ES-I3 (cell line): ENCODE measurements around the gene TMPRSS11A.

ENCODE experiments used
- H3K36me3 ChIP-seq: 2 replicates; pipeline ENCODE4 v1.6.1; 2013; ENCODE audit warnings: mild to moderate bottlenecking, low read length, control low read depth, moderate library complexity; ENCODE audit not compliant: insufficient read depth
- H3K4me1 ChIP-seq: 2 replicates; pipeline ENCODE4 v1.6.1; 2013; ENCODE audit warnings: mild to moderate bottlenecking, control low read depth, low read length; ENCODE audit not compliant: insufficient read depth
- H3K9ac ChIP-seq: 2 replicates; pipeline ENCODE4 v1.6.1; 2013; ENCODE audit warnings: low read depth, mild to moderate bottlenecking, low read length, moderate library complexity
- H3K9me3 ChIP-seq: 2 replicates; pipeline ENCODE4 v1.6.1; 2013; ENCODE audit warnings: mild to moderate bottlenecking, low read length, moderate library complexity; ENCODE audit not compliant: control insufficient read depth, insufficient read depth

The TMPRSS11A gene

DNA sequence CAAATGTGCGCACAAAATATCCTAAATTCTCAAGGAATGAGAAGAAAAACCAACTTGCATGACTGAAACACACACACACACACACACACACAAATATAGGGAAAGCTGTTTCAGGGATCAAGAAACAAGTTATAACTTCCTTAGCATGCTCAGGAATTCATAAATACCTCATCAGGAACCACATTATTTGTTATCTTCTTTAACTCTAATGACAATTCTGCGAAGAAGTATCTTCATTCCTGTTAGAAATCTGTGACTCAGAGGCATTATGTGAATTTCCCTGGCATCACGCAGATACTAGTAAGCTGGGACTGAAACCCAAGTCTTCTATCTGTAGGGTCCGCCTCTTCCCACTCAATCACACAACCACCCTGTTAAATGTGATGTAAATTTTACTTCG lies 30.3 kb downstream of the TMPRSS11A start:
- H3K4me1 ChIP-seq, result no peaks in the 10 kb centered on the region
- H3K9ac ChIP-seq, result no peak overlapping the region
- no peaks in the 10 kb centered on the region for H3K36me3 ChIP-seq
- no peaks in the 10 kb centered on the region for H3K9me3 ChIP-seq

DNA sequence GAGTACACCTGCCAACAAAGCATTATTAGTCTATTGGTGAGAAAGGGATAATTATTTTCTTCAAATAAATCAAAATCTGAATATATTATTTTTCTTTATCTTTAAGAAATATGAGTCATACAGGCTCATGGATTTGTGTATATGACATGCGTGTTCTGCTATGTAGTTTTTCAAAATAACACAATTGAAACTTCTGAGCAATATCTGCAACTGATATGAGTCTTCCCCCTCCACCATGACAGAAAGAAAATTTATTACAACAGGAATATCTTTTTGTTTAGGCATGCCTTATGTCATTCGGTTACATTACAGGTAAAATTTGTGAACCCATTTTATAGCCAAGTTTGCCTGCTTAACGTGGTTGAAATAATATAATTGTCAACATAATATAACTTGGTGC lies 32.0 kb downstream of the TMPRSS11A start:
- no peaks in the 10 kb centered on the region for H3K4me1 ChIP-seq
- no peaks in the 10 kb centered on the region for H3K9me3 ChIP-seq
- no peaks in the 10 kb centered on the region for H3K36me3 ChIP-seq
- H3K9ac ChIP-seq, result no peak overlapping the region

DNA sequence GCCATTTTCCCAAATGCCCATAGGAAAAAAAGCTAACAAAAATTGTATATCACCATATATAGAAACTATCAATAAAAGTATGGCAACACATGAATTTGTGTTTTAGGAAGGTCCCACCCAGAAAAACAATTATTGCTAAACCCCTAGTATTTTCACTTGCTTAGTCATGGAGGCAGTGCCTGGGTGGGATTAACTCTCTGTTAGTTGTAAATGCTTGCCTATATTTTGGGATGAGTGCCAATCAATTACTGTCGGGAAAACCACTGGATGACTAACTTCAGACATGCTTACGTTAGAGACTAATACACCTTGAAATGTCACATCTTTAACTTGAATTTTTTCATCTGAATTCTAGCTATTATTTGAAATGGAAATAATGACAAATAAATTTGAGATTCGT lies 33.9 kb downstream of the TMPRSS11A start:
- H3K36me3 ChIP-seq, result no peaks in the 10 kb centered on the region
- no peak overlapping the region for H3K9ac ChIP-seq
- H3K9me3 ChIP-seq, result no peaks in the 10 kb centered on the region
- no peaks in the 10 kb centered on the region for H3K4me1 ChIP-seq

DNA sequence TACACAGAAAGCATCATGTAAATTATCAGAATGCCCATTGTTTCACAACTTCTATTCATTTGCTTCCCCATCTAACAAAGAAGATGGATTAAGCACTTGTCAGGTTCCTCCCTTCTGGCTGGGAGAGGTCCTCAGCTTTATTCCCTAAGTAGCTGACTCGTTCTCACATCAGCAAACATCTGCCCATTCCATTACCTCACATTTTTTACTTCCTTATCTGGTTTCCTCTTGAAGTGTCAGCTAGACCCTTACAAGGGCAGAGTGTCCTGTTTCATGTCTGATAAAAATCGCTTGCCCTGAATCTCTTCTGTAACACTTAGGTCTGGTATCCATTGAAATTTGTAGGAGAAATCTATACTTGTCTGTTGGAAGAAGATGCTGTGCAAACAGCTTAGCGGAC lies 34.7 kb downstream of the TMPRSS11A start:
- H3K4me1 ChIP-seq, result no peaks in the 10 kb centered on the region
- H3K9me3 ChIP-seq, result no peaks in the 10 kb centered on the region
- H3K9ac ChIP-seq, result no peak overlapping the region
- no peaks in the 10 kb centered on the region for H3K36me3 ChIP-seq

DNA sequence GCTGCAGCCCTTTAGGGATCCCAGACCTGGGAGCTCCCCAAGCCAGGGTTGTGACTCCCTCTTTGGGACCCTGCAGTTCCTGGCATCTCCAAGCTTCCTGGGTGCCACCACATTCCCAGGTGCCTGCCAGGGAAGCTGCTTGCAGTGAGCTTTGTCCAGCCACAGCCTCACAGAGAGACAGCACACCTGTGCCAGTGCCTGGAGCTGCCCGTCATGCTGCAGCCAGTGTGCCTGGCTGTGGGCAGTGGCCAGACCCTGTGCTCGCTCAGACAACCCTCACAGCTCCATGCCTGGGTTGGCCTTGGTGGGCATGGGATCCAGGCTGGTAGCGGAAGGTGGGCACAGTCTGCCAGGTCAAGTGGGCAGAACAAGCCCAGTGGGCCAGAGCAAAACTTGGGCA lies 36.0 kb downstream of the TMPRSS11A start:
- no peaks in the 10 kb centered on the region for H3K4me1 ChIP-seq
- no peaks in the 10 kb centered on the region for H3K36me3 ChIP-seq
- no peaks in the 10 kb centered on the region for H3K9me3 ChIP-seq
- no peak overlapping the region for H3K9ac ChIP-seq

DNA sequence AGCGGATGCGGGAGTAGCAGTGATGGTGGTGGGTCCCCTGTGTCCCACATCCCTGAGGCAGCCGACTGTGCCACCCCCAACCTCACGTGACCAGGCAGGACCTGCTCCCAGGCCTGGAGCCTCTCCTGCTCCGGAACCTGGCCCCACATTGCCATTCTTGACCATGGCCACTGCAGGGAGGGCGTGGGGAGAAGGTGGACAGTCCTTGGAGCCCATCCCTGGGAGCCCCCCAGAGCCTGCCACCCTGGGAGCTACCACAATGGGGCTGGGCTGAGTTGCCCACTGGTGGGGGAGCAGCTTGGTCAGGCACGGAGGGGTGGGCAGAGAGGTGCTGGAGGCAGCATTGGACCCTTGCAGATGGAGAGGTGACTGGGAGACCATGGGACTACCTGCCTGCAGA lies 36.8 kb downstream of the TMPRSS11A start:
- Histone ChIP-seq H3K9me3 (no peaks in the 10 kb centered on the region), H3K9ac (no peak overlapping the region), H3K4me1 (no peaks in the 10 kb centered on the region), H3K36me3 (no peaks in the 10 kb centered on the region)

DNA sequence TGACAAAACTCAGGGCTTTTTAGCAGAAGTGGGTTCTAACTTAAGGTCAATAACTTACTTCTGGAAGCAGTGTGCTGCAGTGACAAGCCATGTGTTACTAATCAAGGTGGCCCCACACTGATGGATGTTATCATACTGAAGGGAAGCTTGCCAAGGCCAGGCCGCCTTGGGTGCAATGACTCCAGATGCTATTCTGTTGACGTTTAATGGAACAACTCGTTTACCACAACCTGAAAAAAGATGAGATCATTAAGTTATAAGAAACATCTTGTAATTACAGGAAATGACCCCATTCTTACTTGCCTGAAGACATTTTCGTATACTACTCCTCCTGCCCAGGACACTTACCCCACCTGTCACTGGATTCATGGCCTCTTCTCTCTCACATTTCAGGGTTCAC lies 40.6 kb downstream of the TMPRSS11A start:
- Histone ChIP-seq H3K9me3 (no peaks in the 10 kb centered on the region), H3K4me1 (no peaks in the 10 kb centered on the region), H3K36me3 (no peaks in the 10 kb centered on the region), H3K9ac (no peak overlapping the region)

DNA sequence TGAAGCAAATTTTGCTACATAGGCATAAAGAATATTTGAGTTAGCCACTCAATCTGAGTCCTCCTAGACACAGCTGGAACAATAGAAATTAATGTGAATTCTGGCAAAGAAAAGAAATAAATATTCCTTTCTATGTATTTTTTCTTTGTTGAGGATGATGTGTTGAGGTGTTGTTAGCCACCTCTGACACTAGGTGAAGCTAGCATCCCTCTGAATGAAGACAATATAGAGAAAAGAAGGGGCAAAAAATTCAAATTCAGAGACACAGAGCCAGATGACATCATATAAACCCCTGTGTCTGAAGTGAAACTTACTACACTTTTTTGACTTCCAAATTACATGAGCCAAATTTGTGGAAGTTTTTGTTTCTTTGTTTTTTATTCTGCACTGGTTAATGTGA lies 44.9 kb downstream of the TMPRSS11A start:
- H3K9ac ChIP-seq, result no peak overlapping the region
- H3K36me3 ChIP-seq, result no peaks in the 10 kb centered on the region
- H3K4me1 ChIP-seq, result no peaks in the 10 kb centered on the region
- no peaks in the 10 kb centered on the region for H3K9me3 ChIP-seq

DNA sequence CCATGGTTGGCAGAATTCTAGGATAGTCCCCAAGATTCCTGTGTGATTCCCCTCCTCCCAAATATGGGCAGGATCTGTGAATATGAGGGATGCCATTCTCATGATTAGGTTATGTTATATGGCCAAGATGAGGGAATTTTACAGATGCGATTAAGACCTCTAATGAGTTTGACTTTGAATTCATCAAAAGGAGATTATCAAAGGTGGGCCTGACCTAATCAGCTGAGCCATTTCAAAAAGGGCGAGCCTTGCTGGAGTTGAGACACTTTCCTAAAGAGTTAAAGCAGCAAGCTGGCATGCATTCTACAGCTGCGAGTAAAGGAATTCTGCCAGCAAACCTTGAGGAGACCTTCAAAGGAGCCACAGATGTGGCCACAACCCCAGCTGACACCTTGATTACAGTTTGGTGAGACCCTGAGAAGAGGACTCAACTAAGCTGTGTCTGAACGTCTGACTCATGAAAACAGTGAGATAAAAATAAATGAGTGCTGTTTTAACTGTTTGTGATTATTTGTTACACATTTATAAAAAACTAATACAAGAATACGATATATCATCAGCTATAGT lies 47.8 kb downstream of the TMPRSS11A start:
- no peaks in the 10 kb centered on the region for H3K36me3 ChIP-seq
- H3K4me1 ChIP-seq, result no peaks in the 10 kb centered on the region
- 0 out of 2 replicates have a peak, but pooled peaks cover 3% of the 10 kb centered on the region for H3K9me3 ChIP-seq
- H3K9ac ChIP-seq, result no peak overlapping the region

DNA sequence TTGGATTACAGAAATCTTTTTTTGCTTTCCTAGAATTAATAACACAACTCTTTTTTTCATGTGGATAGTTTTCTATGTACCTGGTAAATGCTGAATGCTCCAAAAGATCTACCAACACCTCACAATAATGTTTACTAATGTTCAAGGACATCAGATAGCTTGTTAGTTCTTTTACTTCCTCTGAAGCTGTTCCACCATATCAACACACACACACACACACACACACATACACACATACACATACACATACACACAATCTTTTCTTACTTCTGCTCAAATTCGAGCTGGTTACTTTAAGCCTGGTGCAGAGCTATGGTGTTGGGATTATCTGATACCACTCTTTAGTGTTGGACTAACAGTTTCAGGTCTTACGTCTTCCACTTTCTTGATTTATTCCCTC lies 51.2 kb downstream of the TMPRSS11A start:
- Histone ChIP-seq H3K4me1 (no peaks in the 10 kb centered on the region), H3K9ac (no peak overlapping the region), H3K36me3 (no peaks in the 10 kb centered on the region), H3K9me3 (0 out of 2 replicates have a peak, but pooled peaks cover 3% of the 10 kb centered on the region)

DNA sequence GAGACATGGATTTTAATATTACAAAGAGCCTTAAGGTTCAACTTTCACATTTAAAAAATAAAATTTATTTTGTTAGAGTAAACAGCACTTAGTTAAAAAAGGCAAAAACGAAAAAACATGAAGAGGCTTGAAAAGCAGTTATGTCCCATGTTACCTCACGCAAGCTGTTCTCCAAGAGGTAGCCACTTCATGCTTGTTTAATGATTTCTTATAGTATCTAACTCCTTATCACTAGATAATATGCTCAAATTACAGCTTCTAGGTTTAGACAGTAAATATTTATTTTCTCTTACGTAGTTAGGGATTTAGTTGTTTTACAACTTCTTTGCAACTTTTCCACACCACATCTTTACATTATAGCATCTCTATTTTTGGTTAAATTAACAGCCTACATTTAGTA lies 51.7 kb downstream of the TMPRSS11A start:
- 0 out of 2 replicates have a peak, but pooled peaks cover 3% of the 10 kb centered on the region for H3K9me3 ChIP-seq
- no peaks in the 10 kb centered on the region for H3K36me3 ChIP-seq
- H3K4me1 ChIP-seq, result no peaks in the 10 kb centered on the region
- no peak overlapping the region for H3K9ac ChIP-seq

DNA sequence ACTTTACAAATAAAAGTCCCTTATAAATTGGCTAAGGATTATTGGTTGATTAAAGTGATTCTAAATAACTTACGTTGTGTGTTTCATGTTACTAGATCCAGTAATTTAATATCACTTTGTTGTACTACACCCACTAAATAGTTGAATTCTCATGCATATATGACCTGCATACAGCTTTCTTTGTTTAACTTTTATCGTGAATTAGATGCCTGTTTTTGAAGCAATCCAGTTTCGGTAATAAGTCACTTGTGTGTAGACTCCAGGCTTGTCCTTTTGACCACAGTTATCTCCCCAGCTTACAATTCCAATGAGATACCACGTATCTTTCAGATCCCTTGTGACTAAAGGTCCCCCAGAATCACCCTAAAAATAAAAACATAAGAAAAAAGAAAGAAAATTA lies 52.2 kb downstream of the TMPRSS11A start:
- no peaks in the 10 kb centered on the region for H3K36me3 ChIP-seq
- H3K9ac ChIP-seq, result no peak overlapping the region
- 0 out of 2 replicates have a peak, but pooled peaks cover 3% of the 10 kb centered on the region for H3K9me3 ChIP-seq
- no peaks in the 10 kb centered on the region for H3K4me1 ChIP-seq

DNA sequence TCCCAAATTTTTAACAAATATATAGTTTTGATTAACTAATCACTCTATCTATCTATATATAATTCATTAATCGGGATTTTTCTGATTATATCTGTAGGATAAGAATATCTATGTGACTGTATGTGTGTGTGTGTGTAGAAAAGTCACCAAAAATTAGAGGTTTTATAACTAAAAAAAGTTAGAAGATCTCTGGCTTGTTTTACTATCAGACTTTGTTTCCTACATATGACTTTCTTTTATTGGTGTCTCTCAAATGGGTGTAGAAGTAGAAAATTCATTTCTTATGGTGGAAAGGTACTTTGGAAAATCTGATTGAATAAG lies 52.7 kb downstream of the TMPRSS11A start:
- Histone ChIP-seq H3K9ac (no peak overlapping the region), H3K4me1 (no peaks in the 10 kb centered on the region), H3K9me3 (0 out of 2 replicates have a peak, but pooled peaks cover 3% of the 10 kb centered on the region), H3K36me3 (no peaks in the 10 kb centered on the region)

DNA sequence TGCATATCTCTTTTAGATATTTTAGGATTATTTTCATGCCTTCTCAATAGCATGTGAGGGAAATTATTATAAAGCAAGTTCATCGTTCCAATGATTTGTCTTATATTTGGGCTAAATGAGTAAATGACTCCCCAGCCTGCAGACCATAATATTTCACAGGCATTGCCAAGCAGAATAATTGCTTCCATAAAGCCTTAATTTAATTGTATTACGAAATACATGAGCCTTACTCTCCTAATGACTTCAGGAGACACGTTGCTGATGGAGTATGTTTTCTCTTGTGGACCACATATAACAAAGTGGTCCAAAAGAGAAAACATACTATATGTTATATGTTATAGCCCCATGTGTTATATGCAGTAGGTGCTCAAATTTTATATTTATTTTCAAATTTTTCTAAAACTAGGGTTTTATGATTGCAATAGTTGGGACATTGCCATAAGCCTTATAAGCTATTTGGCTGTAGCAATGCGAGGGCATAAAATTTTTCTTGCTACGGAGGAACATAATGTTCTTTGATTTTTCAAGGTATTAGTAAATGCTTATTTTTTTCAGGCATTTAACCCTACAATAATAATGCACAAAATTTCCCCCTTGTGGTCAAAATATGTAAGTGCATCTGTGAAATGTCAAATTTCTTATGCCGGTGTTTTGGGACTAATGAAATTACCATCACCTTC lies 53.2 kb downstream of the TMPRSS11A start:
- Histone ChIP-seq H3K9ac (no peak overlapping the region), H3K4me1 (no peaks in the 10 kb centered on the region), H3K9me3 (0 out of 2 replicates have a peak, but pooled peaks cover 3% of the 10 kb centered on the region), H3K36me3 (no peaks in the 10 kb centered on the region)

DNA sequence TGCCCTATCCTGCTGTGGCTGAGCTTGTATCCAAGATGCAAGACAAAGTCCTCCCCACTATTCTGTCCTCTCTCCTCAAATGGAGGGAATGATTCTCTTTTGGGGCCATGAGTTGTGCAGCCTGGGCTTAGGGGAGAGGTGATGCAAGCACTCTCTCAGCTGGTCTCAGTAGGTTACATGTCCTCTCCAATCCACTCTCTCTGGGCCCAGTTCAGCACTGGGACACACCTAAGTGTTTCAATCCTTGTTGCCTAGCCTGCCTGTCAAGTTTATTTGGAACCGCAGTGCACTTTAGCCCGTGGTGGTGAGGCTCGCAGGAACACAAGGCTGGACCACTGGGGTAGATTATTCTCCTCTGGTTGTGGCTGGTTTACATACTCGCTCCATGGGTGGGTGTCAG lies 55.6 kb downstream of the TMPRSS11A start:
- Histone ChIP-seq H3K9ac (no peak overlapping the region), H3K4me1 (no peaks in the 10 kb centered on the region), H3K36me3 (no peaks in the 10 kb centered on the region), H3K9me3 (no peaks in the 10 kb centered on the region)
